ENCODE results near the gene PCK1.

Gene PCK1

DNA sequence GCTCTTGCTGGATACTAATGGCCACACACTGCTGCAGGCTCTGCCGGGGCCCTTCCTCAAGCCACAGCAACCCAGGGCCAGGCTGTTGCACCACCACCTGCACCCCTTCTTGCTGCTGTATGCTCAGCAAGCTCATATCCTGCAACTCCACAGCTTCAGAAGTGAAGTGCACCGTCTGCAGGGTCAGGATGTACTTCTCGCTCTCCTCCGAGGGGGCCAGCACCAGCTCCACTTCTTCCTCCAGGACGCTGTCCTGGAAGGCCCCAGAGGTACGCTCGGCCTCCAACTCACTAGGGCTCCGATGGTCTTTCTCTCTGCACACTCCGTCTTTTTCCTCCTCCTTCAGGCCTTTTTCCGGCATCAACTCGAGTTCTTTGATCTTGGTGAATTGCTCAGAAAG lies 37.1 kb upstream of the PCK1 start:
- Histone ChIP-seq H3K36me3 (ENCODE audit: control insufficient read depth, low read length) (no peaks in the 10 kb centered on the region), H3K27me3 (ENCODE audit: control insufficient read depth, low read length) (no peaks in the 10 kb centered on the region), H3K4me1 (ENCODE audit: control insufficient read depth, low read length) (no peaks in the 10 kb centered on the region), H3F3A (ENCODE audit: control insufficient read depth, insufficient read depth) (peaks cover 8% of the 10 kb centered on the region), H4K20me1 (ENCODE audit: control insufficient read depth, insufficient read depth, low read depth, low read length) (peaks cover 5% of the 10 kb centered on the region; the same call in 1 of the 2 replicates), H3K79me2 (ENCODE audit: control insufficient read depth, low read length) (no peaks in the 10 kb centered on the region), H3K27ac (ENCODE audit: low read depth, low read length) (no peak overlapping the region), H3K9me2 (replicated peaks; ENCODE audit: control insufficient read depth, low read length) (no peaks in the 10 kb centered on the region), H3K4me3 (ENCODE audit: low read length) (no peak overlapping the region), H3K4me2 (ENCODE audit: low read length) (no peak overlapping the region), H3K9me3 (ENCODE audit: control insufficient read depth, insufficient read depth, low read length) (no peaks in the 10 kb centered on the region)
- no peak for TF ChIP-seq EZH2phosphoT487 (IDR thresholded peaks at IDR 0.05; ENCODE audit: borderline replicate concordance, low read length)
- TF ChIP-seq, protein P1, sequence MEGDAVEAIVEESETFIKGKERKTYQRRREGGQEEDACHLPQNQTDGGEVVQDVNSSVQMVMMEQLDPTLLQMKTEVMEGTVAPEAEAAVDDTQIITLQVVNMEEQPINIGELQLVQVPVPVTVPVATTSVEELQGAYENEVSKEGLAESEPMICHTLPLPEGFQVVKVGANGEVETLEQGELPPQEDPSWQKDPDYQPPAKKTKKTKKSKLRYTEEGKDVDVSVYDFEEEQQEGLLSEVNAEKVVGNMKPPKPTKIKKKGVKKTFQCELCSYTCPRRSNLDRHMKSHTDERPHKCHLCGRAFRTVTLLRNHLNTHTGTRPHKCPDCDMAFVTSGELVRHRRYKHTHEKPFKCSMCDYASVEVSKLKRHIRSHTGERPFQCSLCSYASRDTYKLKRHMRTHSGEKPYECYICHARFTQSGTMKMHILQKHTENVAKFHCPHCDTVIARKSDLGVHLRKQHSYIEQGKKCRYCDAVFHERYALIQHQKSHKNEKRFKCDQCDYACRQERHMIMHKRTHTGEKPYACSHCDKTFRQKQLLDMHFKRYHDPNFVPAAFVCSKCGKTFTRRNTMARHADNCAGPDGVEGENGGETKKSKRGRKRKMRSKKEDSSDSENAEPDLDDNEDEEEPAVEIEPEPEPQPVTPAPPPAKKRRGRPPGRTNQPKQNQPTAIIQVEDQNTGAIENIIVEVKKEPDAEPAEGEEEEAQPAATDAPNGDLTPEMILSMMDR (IDR thresholded peaks at IDR 0.05; ENCODE audit: low read depth, low read length, poor library complexity, severe bottlenecking) = no peak

DNA sequence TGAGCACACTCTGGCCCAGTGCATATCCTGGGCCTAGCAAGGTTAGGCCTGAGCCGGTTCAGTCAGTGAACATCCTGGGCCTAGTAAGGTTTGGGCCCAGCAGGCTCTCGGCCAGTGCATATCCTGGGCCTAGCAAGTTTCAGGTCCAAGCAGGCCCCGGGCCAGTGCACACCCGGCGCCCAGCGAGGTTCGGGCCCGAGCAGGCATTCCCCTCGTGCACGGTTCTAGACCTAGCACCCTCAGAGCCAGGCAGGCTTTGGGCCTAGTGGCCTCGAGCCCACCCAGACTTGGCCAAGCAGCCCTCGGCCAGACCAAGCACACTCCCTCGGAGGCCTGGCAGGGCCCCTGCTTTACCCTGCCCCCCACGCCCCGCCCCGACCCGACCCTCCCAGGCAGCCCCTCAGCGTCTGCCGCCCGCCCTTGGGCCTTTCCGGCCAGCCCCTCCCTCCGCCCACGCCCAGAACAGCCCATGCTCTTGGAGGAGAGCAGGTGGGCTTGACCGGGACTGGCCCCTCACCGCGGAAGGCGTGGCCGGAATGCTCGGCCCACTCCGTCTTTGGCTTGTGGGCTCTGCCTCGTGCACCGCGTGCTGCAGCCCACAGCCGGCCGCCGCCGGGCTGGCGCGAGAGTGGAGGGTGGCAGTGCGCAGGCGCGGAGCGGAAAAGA lies 36.3 kb upstream of the PCK1 start, which contains the start of gene CTCFL:
CTCFL (minus strand) TSS at position 630 of the 666 bp plus-strand sequence. CDS start 935 bp downstream, outside the sequence.
- Histone ChIP-seq H3K27me3 (ENCODE audit: control insufficient read depth, low read length) (no peaks in the 10 kb centered on the region), H3K27ac (ENCODE audit: low read depth, low read length) (no peak within 1 kb of the TSS), H3K36me3 (ENCODE audit: control insufficient read depth, low read length) (no peaks in the 10 kb centered on the region), H3K4me2 (ENCODE audit: low read length) (no peak within 1 kb of the TSS), H4K20me1 (ENCODE audit: control insufficient read depth, insufficient read depth, low read depth, low read length) (no peaks in the 10 kb centered on the region), H3K9me3 (ENCODE audit: control insufficient read depth, insufficient read depth, low read length) (no peaks in the 10 kb centered on the region), H3K4me1 (ENCODE audit: control insufficient read depth, low read length) (no peaks in the 10 kb centered on the region), H3K79me2 (ENCODE audit: control insufficient read depth, low read length) (no peaks in the 10 kb centered on the region), H3F3A (ENCODE audit: control insufficient read depth, insufficient read depth) (peaks cover 8% of the 10 kb centered on the region), H3K4me3 (ENCODE audit: low read length) (no peak within 1 kb of the TSS), H3K9me2 (replicated peaks; ENCODE audit: control insufficient read depth, low read length) (no peaks in the 10 kb centered on the region)
- TF ChIP-seq, protein P1 (IDR thresholded peaks at IDR 0.05; ENCODE audit: low read depth, low read length, poor library complexity, severe bottlenecking) = no peak
- TF ChIP-seq EZH2phosphoT487 (IDR thresholded peaks at IDR 0.05; ENCODE audit: borderline replicate concordance, low read length) = no peak

DNA sequence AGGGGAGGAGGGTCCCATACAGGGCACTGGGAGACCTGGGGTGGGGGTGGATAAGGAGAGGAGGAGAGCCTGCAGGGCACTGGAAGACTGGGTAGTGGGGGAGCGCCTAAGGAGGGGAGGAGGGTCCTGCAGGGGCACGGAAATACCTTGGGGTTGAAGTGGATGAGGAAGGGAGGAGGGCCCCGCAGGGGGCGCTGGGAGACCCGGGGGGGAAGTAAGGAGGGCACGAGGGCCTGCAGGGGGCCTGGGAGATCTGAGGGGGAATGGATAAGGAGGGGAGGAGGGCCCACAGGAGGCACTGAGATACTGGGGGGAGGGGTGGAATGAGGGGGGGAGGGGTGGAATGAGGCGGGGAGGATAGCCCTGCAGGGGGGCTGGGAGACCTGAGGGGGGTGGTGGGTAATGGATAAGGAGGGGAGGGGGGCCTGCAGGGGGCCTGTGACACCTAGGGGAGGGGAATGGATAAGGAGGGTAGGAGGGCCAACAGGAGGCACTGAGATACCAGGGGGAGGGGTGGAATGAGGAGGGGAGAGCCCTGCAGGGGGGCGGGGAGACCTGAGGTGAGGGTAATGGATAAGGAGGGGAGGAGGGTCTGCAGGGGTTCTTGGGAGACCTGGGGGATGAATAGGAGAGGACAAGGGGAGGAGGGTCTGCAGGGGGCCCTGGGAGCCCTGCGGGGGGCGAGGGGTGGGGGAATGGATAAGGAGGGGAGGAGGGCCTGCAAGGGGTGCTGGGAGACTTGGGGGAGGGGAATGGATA lies 35.4 kb upstream of the PCK1 start:
- H3K4me2 ChIP-seq (ENCODE audit: low read length) = no peak overlapping the region
- no peaks in the 10 kb centered on the region for H3K4me1 ChIP-seq (ENCODE audit: control insufficient read depth, low read length)
- H3K36me3 ChIP-seq (ENCODE audit: control insufficient read depth, low read length) = no peaks in the 10 kb centered on the region
- H3F3A ChIP-seq (ENCODE audit: control insufficient read depth, insufficient read depth) = peaks cover 8% of the 10 kb centered on the region
- H3K79me2 ChIP-seq (ENCODE audit: control insufficient read depth, low read length) = no peaks in the 10 kb centered on the region
- H3K27ac ChIP-seq (ENCODE audit: low read depth, low read length) = no peak overlapping the region
- no peaks in the 10 kb centered on the region for H3K27me3 ChIP-seq (ENCODE audit: control insufficient read depth, low read length)
- H3K9me2 ChIP-seq (replicated peaks; ENCODE audit: control insufficient read depth, low read length) = no peaks in the 10 kb centered on the region
- no peak overlapping the region for H3K4me3 ChIP-seq (ENCODE audit: low read length)
- TF ChIP-seq, protein P1 (IDR thresholded peaks at IDR 0.05; ENCODE audit: low read depth, low read length, poor library complexity, severe bottlenecking) = no peak
- TF ChIP-seq EZH2phosphoT487 (IDR thresholded peaks at IDR 0.05; ENCODE audit: borderline replicate concordance, low read length) = no peak
- H3K9me3 ChIP-seq (ENCODE audit: control insufficient read depth, insufficient read depth, low read length) = no peaks in the 10 kb centered on the region
- H4K20me1 ChIP-seq (ENCODE audit: control insufficient read depth, insufficient read depth, low read depth, low read length) = no peaks in the 10 kb centered on the region

All from DOHH2 (cell line).